GM12865 (cell line): ENCODE data around the gene PRKAR2A.

Experiments
- DNase-seq: peaks from one replicate; pipeline ENCODE4 v3.0.0; 2010; ENCODE audit warnings: low read depth
- H3K4me3 ChIP-seq: 2 replicates; pipeline ENCODE4 v1.5.1; 2011; ENCODE audit warnings: mild to moderate bottlenecking, low read depth, low read length, control low read depth
- TF ChIP-seq, protein P1 (sequence below): IDR thresholded peaks from 2 replicates; pipeline ENCODE4 v1.5.1; 2011; ENCODE audit warnings: low read length, control low read depth, low read depth, inconsistent platforms; ENCODE audit not compliant: insufficient read depth; ENCODE audit errors: missing control alignments

Gene PRKAR2A

DNA sequence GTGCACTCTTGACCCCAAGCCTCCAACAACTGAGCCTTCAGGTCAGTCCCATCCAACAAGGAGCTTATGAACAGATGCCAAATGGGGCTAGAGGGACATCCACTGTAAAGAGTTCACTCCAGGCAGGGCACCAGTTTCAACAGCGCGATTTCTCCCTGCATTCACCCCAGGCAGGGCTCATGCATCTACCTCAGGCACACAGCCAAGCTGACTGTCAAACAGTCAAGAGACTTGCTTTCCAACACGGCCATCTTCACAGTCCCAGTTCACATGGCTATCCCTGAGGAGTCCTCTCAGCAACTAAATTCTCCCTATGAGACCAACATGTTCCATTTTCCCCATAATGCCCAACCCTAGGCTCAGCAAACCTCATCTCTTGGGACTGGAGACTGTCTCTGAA lies 33.3 kb upstream of the PRKAR2A start:
- TF ChIP-seq, protein P1, sequence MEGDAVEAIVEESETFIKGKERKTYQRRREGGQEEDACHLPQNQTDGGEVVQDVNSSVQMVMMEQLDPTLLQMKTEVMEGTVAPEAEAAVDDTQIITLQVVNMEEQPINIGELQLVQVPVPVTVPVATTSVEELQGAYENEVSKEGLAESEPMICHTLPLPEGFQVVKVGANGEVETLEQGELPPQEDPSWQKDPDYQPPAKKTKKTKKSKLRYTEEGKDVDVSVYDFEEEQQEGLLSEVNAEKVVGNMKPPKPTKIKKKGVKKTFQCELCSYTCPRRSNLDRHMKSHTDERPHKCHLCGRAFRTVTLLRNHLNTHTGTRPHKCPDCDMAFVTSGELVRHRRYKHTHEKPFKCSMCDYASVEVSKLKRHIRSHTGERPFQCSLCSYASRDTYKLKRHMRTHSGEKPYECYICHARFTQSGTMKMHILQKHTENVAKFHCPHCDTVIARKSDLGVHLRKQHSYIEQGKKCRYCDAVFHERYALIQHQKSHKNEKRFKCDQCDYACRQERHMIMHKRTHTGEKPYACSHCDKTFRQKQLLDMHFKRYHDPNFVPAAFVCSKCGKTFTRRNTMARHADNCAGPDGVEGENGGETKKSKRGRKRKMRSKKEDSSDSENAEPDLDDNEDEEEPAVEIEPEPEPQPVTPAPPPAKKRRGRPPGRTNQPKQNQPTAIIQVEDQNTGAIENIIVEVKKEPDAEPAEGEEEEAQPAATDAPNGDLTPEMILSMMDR, result no peak
- no peak for DNase-seq
- H3K4me3 ChIP-seq, result no peak overlapping the region

DNA sequence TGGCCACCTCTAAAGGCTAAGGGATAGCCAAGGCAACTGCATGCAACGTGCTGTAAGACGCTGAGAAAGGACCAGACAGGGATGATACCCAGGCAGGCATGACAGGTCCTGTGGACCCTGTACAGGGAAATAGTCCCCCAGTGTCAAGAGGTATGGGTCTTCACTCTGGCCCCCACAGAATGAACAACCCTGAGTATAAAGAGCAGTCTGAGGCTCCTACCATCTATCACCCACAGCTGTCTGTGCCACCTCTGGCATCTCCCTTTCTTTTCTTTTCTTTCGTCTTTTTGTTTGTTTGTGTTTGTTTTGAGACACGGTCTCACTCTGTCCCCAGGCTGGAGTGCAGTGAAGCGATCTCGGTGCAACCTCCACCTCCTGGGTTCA lies 32.3 kb upstream of the PRKAR2A start:
- H3K4me3 ChIP-seq, result no peak overlapping the region
- TF ChIP-seq, protein P1, result no peak
- no peak for DNase-seq

DNA sequence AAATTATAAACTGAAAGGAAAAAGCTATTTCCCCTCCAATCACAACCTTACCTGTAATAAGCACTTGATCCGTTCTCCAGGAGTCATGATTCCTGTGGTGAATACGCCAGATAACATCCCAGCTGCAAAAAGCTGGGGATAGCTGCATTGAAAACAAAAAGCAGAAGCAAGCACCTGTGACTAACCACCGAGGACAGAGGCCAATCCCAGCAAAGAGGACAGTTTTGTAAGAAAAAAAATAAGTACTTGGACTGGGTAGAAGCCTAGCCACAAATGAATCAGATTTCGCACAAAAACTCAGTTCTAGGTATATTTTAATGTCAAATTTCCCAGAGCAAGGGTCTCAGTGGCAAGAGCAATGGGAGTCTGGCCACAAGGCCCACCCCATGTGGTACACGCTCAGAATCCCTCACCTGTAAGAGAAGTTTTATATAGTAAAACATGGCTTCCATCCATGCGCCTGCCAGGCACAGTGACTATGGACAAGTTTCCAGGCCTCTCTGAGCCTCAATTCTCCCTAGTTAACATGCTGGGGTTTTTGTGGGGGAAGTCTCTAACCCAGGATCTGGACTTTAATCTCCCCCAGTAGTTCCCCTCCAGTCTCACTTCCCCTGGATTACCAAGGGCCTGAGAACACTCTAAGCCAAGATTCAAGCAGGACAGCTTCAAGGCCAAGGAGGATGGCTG lies 31.8 kb upstream of the PRKAR2A start:
- peak; percentile 18 for DNase-seq
- TF ChIP-seq, protein P1, result no peak
- no peak overlapping the region for H3K4me3 ChIP-seq

DNA sequence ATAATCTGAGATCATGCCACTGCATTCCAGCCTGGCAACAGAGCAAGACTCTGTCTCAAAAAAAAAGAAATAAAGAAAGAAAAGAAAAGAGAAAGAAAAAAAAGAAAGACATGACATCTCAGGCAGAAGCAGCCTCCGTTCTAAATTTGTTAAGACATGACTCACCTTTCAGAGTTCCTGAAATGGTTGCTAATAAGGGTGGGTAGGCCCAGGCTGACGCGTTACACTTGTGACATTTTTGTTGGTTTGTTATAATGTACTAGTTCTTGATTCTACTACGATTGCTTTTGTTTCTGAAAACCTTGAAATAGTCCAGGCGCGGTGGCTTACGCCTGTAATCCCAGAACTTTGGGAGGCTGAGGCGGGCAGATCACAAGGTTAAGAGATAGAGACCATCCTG lies 30.0 kb upstream of the PRKAR2A start:
- no peak overlapping the region for H3K4me3 ChIP-seq
- no peak for DNase-seq
- TF ChIP-seq, protein P1, result no peak

DNA sequence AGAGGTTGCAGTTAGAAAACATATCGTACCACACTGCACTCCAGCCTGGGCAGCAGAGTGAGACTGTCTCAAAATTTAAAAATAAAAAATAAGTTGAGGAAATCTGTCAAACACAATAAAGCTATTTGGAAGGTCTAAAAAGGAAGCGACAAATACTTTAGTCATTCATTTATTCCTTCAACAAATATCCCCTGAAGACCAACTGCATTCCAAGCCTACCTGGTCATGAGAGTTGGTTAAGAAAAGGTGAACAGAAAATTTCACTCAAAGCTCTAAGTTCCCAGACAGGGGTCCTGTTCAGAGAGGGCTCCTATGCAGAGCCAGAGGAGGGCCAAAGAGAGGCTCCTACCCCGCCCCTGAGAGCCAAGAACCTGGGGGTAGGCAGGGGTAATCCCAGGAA lies 15.4 kb upstream of the PRKAR2A start:
- DNase-seq, result no peak
- TF ChIP-seq, protein P1, result no peak
- no peak overlapping the region for H3K4me3 ChIP-seq

DNA sequence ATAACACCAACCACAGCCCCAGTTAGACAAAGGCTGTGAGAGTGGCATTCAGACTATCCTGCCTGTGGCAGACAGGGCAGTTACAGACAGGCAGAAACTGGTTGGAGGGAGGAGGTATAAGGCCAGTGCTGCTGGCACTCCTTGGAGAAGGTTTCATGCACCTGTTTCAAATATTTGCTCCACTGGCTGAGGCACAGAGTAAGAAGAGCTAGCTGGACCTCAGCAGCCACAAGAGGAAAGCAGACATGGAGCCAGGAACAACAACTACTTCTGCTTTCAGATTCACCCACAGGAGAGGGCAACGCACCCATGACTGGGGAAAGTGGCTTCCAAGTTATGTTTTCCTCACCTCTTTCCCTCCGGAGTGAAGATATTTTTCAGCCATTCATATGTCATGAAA lies 11.5 kb upstream of the PRKAR2A start:
- no peak for DNase-seq
- TF ChIP-seq, protein P1, result no peak
- H3K4me3 ChIP-seq, result no peak overlapping the region

DNA sequence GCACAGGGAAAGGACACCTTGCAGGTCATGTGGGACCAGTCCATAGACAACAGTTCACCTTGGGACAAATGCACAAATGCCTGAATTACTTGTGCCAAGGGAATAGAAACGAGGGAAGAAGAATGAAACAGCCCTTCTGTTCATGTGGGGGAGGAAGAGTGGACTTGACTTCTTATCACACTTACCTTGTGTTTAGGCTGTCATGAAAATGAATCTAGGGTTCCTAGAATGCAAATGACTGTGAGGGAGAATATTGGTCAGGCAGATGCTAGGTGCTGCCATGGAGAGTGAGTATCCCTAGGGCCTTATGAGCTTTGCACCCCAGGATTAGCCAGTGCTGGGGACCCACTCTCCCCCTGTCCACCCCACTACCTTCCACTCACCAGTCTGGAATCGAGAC lies 11.0 kb upstream of the PRKAR2A start:
- DNase-seq, result no peak
- H3K4me3 ChIP-seq, result no peak overlapping the region
- TF ChIP-seq, protein P1, result no peak
